ENCODE results near the gene MIER2.
"Not testable (repeated sequence)": the region's sequence is repeated elsewhere in the genome, so short reads cannot be mapped to it uniquely, and the experiment has no call there.

DNA sequence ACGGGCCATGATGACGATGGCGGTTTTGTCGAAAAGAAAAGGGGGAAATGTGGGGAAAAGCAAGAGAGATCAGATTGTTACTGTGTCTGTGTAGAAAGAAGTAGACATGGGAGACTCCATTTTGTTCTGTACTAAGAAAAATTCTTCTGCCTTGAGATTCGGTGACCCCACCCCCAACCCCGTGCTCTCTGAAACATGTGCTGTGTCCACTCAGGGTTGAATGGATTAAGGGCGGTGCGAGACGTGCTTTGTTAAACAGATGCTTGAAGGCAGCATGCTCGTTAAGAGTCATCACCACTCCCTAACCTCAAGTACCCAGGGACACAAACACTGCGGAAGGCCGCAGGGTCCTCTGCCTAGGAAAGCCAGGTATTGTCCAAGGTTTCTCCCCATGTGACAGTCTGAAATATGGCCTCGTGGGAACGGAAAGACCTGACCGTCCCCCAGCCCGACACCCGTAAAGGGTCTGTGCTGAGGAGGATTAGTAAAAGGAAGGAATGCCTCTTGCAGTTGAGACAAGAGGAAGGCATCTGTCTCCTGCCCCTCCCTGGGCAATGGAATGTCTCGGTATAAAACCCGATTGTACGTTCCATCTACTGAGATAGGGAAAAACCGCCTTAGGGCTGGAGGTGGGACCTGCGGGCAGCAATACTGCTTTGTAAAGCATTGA, 42.2 kb upstream of the MIER2 start:
- TF ChIP-seq, protein P1, sequence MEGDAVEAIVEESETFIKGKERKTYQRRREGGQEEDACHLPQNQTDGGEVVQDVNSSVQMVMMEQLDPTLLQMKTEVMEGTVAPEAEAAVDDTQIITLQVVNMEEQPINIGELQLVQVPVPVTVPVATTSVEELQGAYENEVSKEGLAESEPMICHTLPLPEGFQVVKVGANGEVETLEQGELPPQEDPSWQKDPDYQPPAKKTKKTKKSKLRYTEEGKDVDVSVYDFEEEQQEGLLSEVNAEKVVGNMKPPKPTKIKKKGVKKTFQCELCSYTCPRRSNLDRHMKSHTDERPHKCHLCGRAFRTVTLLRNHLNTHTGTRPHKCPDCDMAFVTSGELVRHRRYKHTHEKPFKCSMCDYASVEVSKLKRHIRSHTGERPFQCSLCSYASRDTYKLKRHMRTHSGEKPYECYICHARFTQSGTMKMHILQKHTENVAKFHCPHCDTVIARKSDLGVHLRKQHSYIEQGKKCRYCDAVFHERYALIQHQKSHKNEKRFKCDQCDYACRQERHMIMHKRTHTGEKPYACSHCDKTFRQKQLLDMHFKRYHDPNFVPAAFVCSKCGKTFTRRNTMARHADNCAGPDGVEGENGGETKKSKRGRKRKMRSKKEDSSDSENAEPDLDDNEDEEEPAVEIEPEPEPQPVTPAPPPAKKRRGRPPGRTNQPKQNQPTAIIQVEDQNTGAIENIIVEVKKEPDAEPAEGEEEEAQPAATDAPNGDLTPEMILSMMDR (conservative IDR thresholded peaks at IDR 0.05): not testable (repeated sequence)
- not testable (repeated sequence) for TF ChIP-seq ZFX (IDR thresholded peaks at IDR 0.05)
